HCT116 (cell line): ENCODE measurements around the gene TSPAN15. TPM values are rescaled to one million over a fixed set of nuclear protein-coding genes. Genes with fewer than 3 reads are reported as not detected.

Source experiments
- ATAC-seq: fragments of 200-7000 bp; cut with Tn5 transposase; 2 replicates; pipeline ENCODE4 v1.9.1; 2020; ENCODE audit warnings: mild to moderate bottlenecking, moderate library complexity
- BruUV-seq: library from RNA; stranded (reverse); fragments of 400-500 nt; replicated peaks from 2 replicates; lab custom pipeline; 2021; lab: Mats Ljungman, UMichigan
- CTCF ChIA-PET: fragments of 300-600 bp; sonication (Branson Sonifier 250); formaldehyde crosslinking; loops from one replicate; lab custom pipeline; 2021; ENCODE audit warnings: antibody characterized with exemption; lab: Charles Lee
- POLR2A ChIA-PET: fragments of 300-600, 350-600 bp; sonication (Branson Sonifier 250); formaldehyde crosslinking; loops from one replicate; lab custom pipeline; 2021; ENCODE audit warnings: antibody characterized with exemption; lab: Charles Lee
- RAD21 ChIA-PET, 2 experiments: fragments of 300-600 bp; sonication (Branson Sonifier 250); formaldehyde crosslinking; loops; one replicate each; lab custom pipeline; 2023; ENCODE audit warnings: low total read pairs in 2 of 2; ENCODE audit not compliant: uncharacterized antibody in 2 of 2, unreplicated experiment in 2 of 2, low non-redundant PET in 1 of 2; lab: Charles Lee
- DNase-seq: peaks from one replicate; pipeline ENCODE4 v3.0.0-alpha.2; 2010; ENCODE audit warnings: low read depth, low spot score
- H2AFZ ChIP-seq: fragments of 200-600 bp; shearing (Covaris generic), sonication (generic); 2 replicates; pipeline ENCODE4 v1.6.1; 2017; ENCODE audit warnings: low read depth, mixed run types, mixed read lengths, antibody characterized with exemption, low read length; ENCODE audit not compliant: poor library complexity, severe bottlenecking
- H3K27ac ChIP-seq: 2 replicates; pipeline ENCODE4 v1.5.1; 2012; ENCODE audit warnings: low read depth, low read length
- H3K27me3 ChIP-seq: fragments of 200-600 bp; sonication (generic); 2 replicates; pipeline ENCODE4 v1.6.1; 2016; ENCODE audit warnings: mixed run types, low read length, mixed read lengths; ENCODE audit not compliant: insufficient read depth
- H3K36me3 ChIP-seq, 2 experiments: fragments of 200-500 bp in 1 of 2; fragments of 200-600 bp in 1 of 2; sonication (Bioruptor generic) in 1 of 2; sonication (generic) in 1 of 2; 2 replicates each; pipeline versions ENCODE4 v1.5.1 to v1.6.1; 2014 to 2016; ENCODE audit warnings: low read length in 2 of 2, inconsistent platforms in 1 of 2, mixed read lengths in 1 of 2, mixed run types in 1 of 2; ENCODE audit not compliant: insufficient read depth in 2 of 2, control insufficient read depth in 1 of 2
- H3K4me1 ChIP-seq, 2 experiments: fragments of 200-600 bp in 1 of 2; sonication (generic) in 1 of 2; 2 replicates each; pipeline versions ENCODE4 v1.5.1 to v1.6.1; 2012 to 2017; ENCODE audit warnings: low read length in 2 of 2, inconsistent platforms in 1 of 2, mild to moderate bottlenecking in 1 of 2, mixed read lengths in 1 of 2, mixed run types in 1 of 2, moderate library complexity in 1 of 2; ENCODE audit not compliant: insufficient read depth in 2 of 2, control insufficient read depth in 1 of 2
- H3K4me2 ChIP-seq: fragments of 200-600 bp; sonication (generic); 2 replicates; pipeline ENCODE4 v1.6.1; 2017; ENCODE audit warnings: mixed run types, low read length, mixed read lengths
- H3K4me3 ChIP-seq, 2 experiments: fragments of 200-600 bp in 1 of 2; sonication (generic) in 1 of 2; replicated peaks in 1 of 2; 2 replicates each; pipeline ENCODE4 v1.5.1; 2011 to 2016; ENCODE audit warnings: low read length in 2 of 2, control low read depth in 1 of 2, low read depth in 1 of 2, mild to moderate bottlenecking in 1 of 2, mixed read lengths in 1 of 2, mixed run types in 1 of 2
- H3K79me2 ChIP-seq: fragments of 200-600 bp; sonication (generic); 2 replicates; pipeline ENCODE4 v1.6.1; 2017; ENCODE audit warnings: mild to moderate bottlenecking, mixed run types, low read length, moderate library complexity, mixed read lengths; ENCODE audit not compliant: insufficient read depth
- H3K9ac ChIP-seq: fragments of 200-600 bp; sonication (generic); 2 replicates; pipeline ENCODE4 v1.6.1; 2016; ENCODE audit warnings: low read length, mixed read lengths
- H3K9me2 ChIP-seq: fragments of 200-600 bp; sonication (generic), shearing (Covaris generic); 2 replicates; pipeline ENCODE4 v1.6.1; 2017; ENCODE audit warnings: mixed run types, mild to moderate bottlenecking, moderate library complexity; ENCODE audit not compliant: insufficient read depth
- H3K9me3 ChIP-seq, 2 experiments: fragments of 200-500 bp in 1 of 2; fragments of 200-600 bp in 1 of 2; sonication (Bioruptor generic) in 1 of 2; sonication (generic) in 1 of 2; 2 replicates each; pipeline ENCODE4 v1.6.1; 2014 to 2017; ENCODE audit warnings: low read length in 2 of 2, mixed read lengths in 2 of 2, inconsistent platforms in 1 of 2, low read depth in 1 of 2, mild to moderate bottlenecking in 1 of 2, mixed run types in 1 of 2, moderate library complexity in 1 of 2; ENCODE audit not compliant: control insufficient read depth in 1 of 2, insufficient read depth in 1 of 2
- H4K20me1 ChIP-seq: fragments of 200-600 bp; sonication (generic), shearing (Covaris generic); 2 replicates; pipeline ENCODE4 v1.6.1; 2017; ENCODE audit warnings: mixed run types, mild to moderate bottlenecking, moderate library complexity; ENCODE audit not compliant: insufficient read depth
- ATF3 ChIP-seq: IDR thresholded peaks from 2 replicates; pipeline ENCODE4 v1.6.1; 2012
- CBX3 ChIP-seq: IDR thresholded peaks from 2 replicates; pipeline ENCODE4 v1.6.1; 2012; ENCODE audit warnings: low read depth
- CEBPB ChIP-seq: IDR thresholded peaks from 2 replicates; pipeline ENCODE4 v1.6.1; 2012; ENCODE audit warnings: low read depth
- CTCF ChIP-seq, 3 experiments: fragments of 200-600 bp in 1 of 3; sonication (generic) in 1 of 3; IDR thresholded peaks in 2 of 3; conservative IDR thresholded peaks in 1 of 3; 2 replicates each; pipeline ENCODE4 v1.5.1; 2012 to 2017; ENCODE audit warnings: low read depth in 2 of 3, low read length in 2 of 3, antibody characterized with exemption in 1 of 3, borderline replicate concordance in 1 of 3, control low read depth in 1 of 3, mild to moderate bottlenecking in 1 of 3, mixed read lengths in 1 of 3, mixed run types in 1 of 3, moderate library complexity in 1 of 3; ENCODE audit not compliant: insufficient read depth in 1 of 3
- EGR1 ChIP-seq: IDR thresholded peaks from 2 replicates; pipeline ENCODE4 v1.6.1; 2012; ENCODE audit warnings: low read depth
- EZH2phosphoT487 ChIP-seq: fragments of 200-600 bp; IDR thresholded peaks from 2 replicates; pipeline ENCODE4 v1.6.1; 2018; ENCODE audit warnings: antibody characterized with exemption, borderline replicate concordance
- FOSL1 ChIP-seq: IDR thresholded peaks from 2 replicates; pipeline ENCODE4 v1.6.1; 2012; ENCODE audit warnings: low read depth
- JUND ChIP-seq: IDR thresholded peaks from 2 replicates; pipeline ENCODE4 v1.6.1; 2012
- POLR2A ChIP-seq: IDR thresholded peaks from 2 replicates; pipeline ENCODE4 v1.7.0; 2011; ENCODE audit warnings: borderline replicate concordance; ENCODE audit not compliant: insufficient read depth, insufficient read length; ENCODE audit errors: extremely low read depth
- RAD21 ChIP-seq: IDR thresholded peaks from 2 replicates; pipeline ENCODE4 v1.6.1; 2012; ENCODE audit warnings: low read depth, mild to moderate bottlenecking
- REST ChIP-seq: IDR thresholded peaks from 2 replicates; pipeline ENCODE4 v1.6.1; 2012; ENCODE audit warnings: low read depth
- SIN3A ChIP-seq: IDR thresholded peaks from 2 replicates; pipeline ENCODE4 v1.6.1; 2012; ENCODE audit warnings: low read depth
- SP1 ChIP-seq: IDR thresholded peaks from 2 replicates; pipeline ENCODE4 v1.6.1; 2012; ENCODE audit warnings: low read depth
- SRF ChIP-seq: IDR thresholded peaks from 2 replicates; pipeline ENCODE4 v1.6.1; 2012; ENCODE audit warnings: low read depth
- TCF7L2 ChIP-seq: IDR thresholded peaks from 2 replicates; pipeline ENCODE4 v1.7.0; 2011; ENCODE audit warnings: borderline replicate concordance, inconsistent platforms; ENCODE audit not compliant: insufficient read depth, insufficient read length; ENCODE audit errors: extremely low read depth
- ZBTB33 ChIP-seq: IDR thresholded peaks from 2 replicates; pipeline ENCODE4 v1.6.1; 2011; ENCODE audit warnings: mild to moderate bottlenecking, low read length, moderate library complexity; ENCODE audit not compliant: insufficient replicate concordance; ENCODE audit errors: extremely low read depth
- ZFX ChIP-seq: fragments of 450-650 bp; IDR thresholded peaks from 2 replicates; pipeline ENCODE4 v1.6.1; 2017
- ZNF274 ChIP-seq: fragments of 200-500 bp; sonication (Bioruptor generic); IDR thresholded peaks from 2 replicates; pipeline ENCODE4 v1.6.1; 2014; ENCODE audit warnings: mild to moderate bottlenecking, low read depth, low read length, inconsistent platforms
- intact Hi-C: fragments of 100-400 bp; cut with micrococcal nuclease; formaldehyde crosslinking; loops from 2 replicates; pipeline ENCODE4 v1.10.0; 2022
- total RNA-seq: library from RNA; stranded (reverse); gene quantifications from one replicate; pipeline ENCODE4 v1.2.1, GENCODE V29; 2021; ENCODE audit not compliant: unreplicated experiment

The TSPAN15 gene
- total RNA-seq, 1 experiment from 2014 or later: 16.0 TPM

- no peak for TF ChIP-seq EZH2phosphoT487
- no peak for TF ChIP-seq SIN3A
- TF ChIP-seq POLR2A: no peak
- TF ChIP-seq EGR1: no peak
- no peak for TF ChIP-seq ATF3
- TF ChIP-seq, all 23 proteins: peak for 0
These were observed 54.5 kb downstream of the TSPAN15 start (continued) for GRCh38 chr10:69505636-69506318.

GRCh38 chr10:69506487-69506833 lies 55.2 kb downstream of the TSPAN15 start:
- Histone ChIP-seq H3K9me3 (no peaks in the 10 kb centered on the region), H3K4me3 (no peak overlapping the region), H3K79me2 (no peaks in the 10 kb centered on the region), H3K4me2 (no peak overlapping the region), H3K9me2 (no peaks in the 10 kb centered on the region), H3K27ac (peak overlapping the region; percentile 41; the same call in 1 of the 2 replicates), H3K4me1 (peaks cover 7 to 13% of the 10 kb centered on the region in 2 experiments; a peak in 3 of 4 replicates), H3K9ac (no peak overlapping the region), H2AFZ (no peak overlapping the region), H3K27me3 (no peaks in the 10 kb centered on the region), H3K36me3 (no peaks in the 10 kb centered on the region; a peak in 1 of 4 replicates), H4K20me1 (no peaks in the 10 kb centered on the region)
- intact Hi-C loops: loop anchor here (5.0 to 10.0 kb wide), 2 partner anchors 52 to 269 kb away; partner anchors contain the start of gene TSPAN15
- no TSS peak for BruUV-seq
- ChIA-PET POLR2A (no interaction called here), RAD21 (no interaction called here), CTCF (interaction anchor here (1.5 to 4.9 kb wide), 5 partner anchors 58 to 100 kb away, joined by 4 to 46 read pairs (median 6); no protein-coding TSS in a partner anchor)
- no peak for DNase-seq
- no peak for ATAC-seq
- no peak for TF ChIP-seq JUND
- TF ChIP-seq FOSL1: no peak
- no peak for TF ChIP-seq ZFX
- no peak for TF ChIP-seq SP1
- TF ChIP-seq REST: no peak
- TF ChIP-seq SRF: no peak
- no peak for TF ChIP-seq RAD21
- no peak for TF ChIP-seq ZBTB33
- no peak for TF ChIP-seq CEBPB
- no peak for TF ChIP-seq TCF7L2
- TF ChIP-seq CBX3: no peak
- TF ChIP-seq CTCF (IDR thresholded peaks at IDR 0.05 in 2 of 3, conservative IDR thresholded peaks at IDR 0.05 in 1 of 3; ENCODE audit: borderline replicate concordance in 1 of 3, insufficient read depth in 1 of 3, low read depth in 2 of 3, low read length in 2 of 3): no peak
- TF ChIP-seq EGR1: no peak
- TF ChIP-seq ZNF274: no peak
